Natural killer cell (primary cell): ENCODE results near the gene PKHD1. TPM values are rescaled to one million over a fixed set of nuclear protein-coding genes. Genes with fewer than 3 reads are reported as not detected.

Source experiments
- ATAC-seq, 3 donors: fragments of 150-1000 bp in 2 of 3; fragments of 200-7000 bp in 1 of 3; cut with Tn5 transposase; 1 replicate in 1 of 3; 2 replicates in 2 of 3; pipeline ENCODE4 v1.10.0; 2021; ENCODE audit warnings: mild to moderate bottlenecking in 2 of 3, moderate library complexity in 2 of 3
- DNase-seq, 2 donors: peaks; one replicate each; pipeline versions ENCODE4 v3.0.0 to v3.0.0-alpha.2; 2013 to 2021; ENCODE audit warnings: mixed read lengths in 1 of 2
- H3K27ac ChIP-seq: one replicate; pipeline ENCODE4 v1.5.1; 2013; ENCODE audit warnings: mild to moderate bottlenecking, low read length
- H3K27me3 ChIP-seq: one replicate; pipeline ENCODE4 v1.6.1; 2013; ENCODE audit warnings: low read length; ENCODE audit not compliant: control insufficient read depth, insufficient read depth
- H3K36me3 ChIP-seq: one replicate; pipeline ENCODE4 v1.6.1; 2013; ENCODE audit warnings: low read length; ENCODE audit not compliant: control insufficient read depth, insufficient read depth
- H3K4me1 ChIP-seq: one replicate; pipeline ENCODE4 v1.6.1; 2013; ENCODE audit warnings: low read length; ENCODE audit not compliant: control insufficient read depth, insufficient read depth
- H3K4me3 ChIP-seq: one replicate; pipeline ENCODE4 v1.5.1; 2013; ENCODE audit warnings: low read length
- H3K9me3 ChIP-seq: one replicate; pipeline ENCODE4 v1.6.1; 2013; ENCODE audit warnings: low read length; ENCODE audit not compliant: control insufficient read depth, insufficient read depth
- H3K27ac Mint-ChIP-seq, 2 donors: one replicate each; pipeline ENCODE4 v1.8.0; 2022; ENCODE audit warnings: mild to moderate bottlenecking in 2 of 2, mixed read lengths in 2 of 2, moderate library complexity in 1 of 2
- H3K27me3 Mint-ChIP-seq, 2 donors: one replicate each; pipeline ENCODE4 v1.8.0; 2022; ENCODE audit warnings: low read depth in 2 of 2, mixed read lengths in 2 of 2
- H3K36me3 Mint-ChIP-seq: one replicate; pipeline ENCODE4 v1.8.0; 2022; ENCODE audit warnings: mixed read lengths
- H3K4me1 Mint-ChIP-seq, 2 donors: one replicate each; pipeline ENCODE4 v1.8.0; 2022; ENCODE audit warnings: mixed read lengths in 2 of 2
- H3K4me3 Mint-ChIP-seq: one replicate; pipeline ENCODE4 v1.8.0; 2022; ENCODE audit warnings: mild to moderate bottlenecking, moderate library complexity, mixed read lengths
- H3K9me3 Mint-ChIP-seq, 2 donors: one replicate each; pipeline ENCODE4 v1.8.0; 2022; ENCODE audit warnings: mixed read lengths in 2 of 2
- WGBS: methylation state at CpG from one replicate; pipeline ENCODE4 v1.1.7; 2013; ENCODE audit warnings: missing lambda C conversion rate; ENCODE audit not compliant: insufficient coverage; 5-methylcytosine and 5-hydroxymethylcytosine counted together
- intact Hi-C: fragments of 100-400 bp; cut with micrococcal nuclease; formaldehyde crosslinking; loops from one replicate; pipeline ENCODE4 v1.14.2; 2022
- total RNA-seq, 4 donors: library from RNA; stranded (reverse); fragments of 120-200 nt in 1 of 4; gene quantifications; one replicate each; pipeline versions ENCODE4 v1.2.3 to v1.2.4, GENCODE V29; 2013 to 2022
- TF ChIP-seq, protein P1 (sequence below): fragments of 200-600 bp; IDR thresholded peaks from one replicate; pipeline ENCODE4 v1.8.0; 2022; ENCODE audit warnings: antibody characterized with exemption

The PKHD1 gene
- total RNA-seq, 3 donors from 2014 or later (not counting 1 experiment from before 2014, with no cell fraction given) = not detected

GRCh38 chr6:51675922-51676275, 411.5 kb downstream of the PKHD1 start:
- Histone ChIP-seq H3K4me3 (no peak overlapping the region), H3K27me3 (no peaks in the 10 kb centered on the region), H3K4me1 (no peaks in the 10 kb centered on the region), H3K27ac (no peak overlapping the region), H3K9me3 (no peaks in the 10 kb centered on the region), H3K36me3 (no peaks in the 10 kb centered on the region)
- Mint-ChIP-seq H3K4me3 (no peak overlapping the region), H3K27me3 (no peaks in the 10 kb centered on the region), H3K36me3 (peaks cover 7% of the 10 kb centered on the region), H3K9me3 (peaks cover 3 to 14% of the 10 kb centered on the region in 2 donors), H3K4me1 (no peaks in the 10 kb centered on the region), H3K27ac (no peak overlapping the region)
- intact Hi-C loops = no loop called here
- ATAC-seq (no peak), DNase-seq (no peak)
- 67% methylated on average over 1 of the region's 4 CpGs for WGBS
- TF ChIP-seq, protein P1, sequence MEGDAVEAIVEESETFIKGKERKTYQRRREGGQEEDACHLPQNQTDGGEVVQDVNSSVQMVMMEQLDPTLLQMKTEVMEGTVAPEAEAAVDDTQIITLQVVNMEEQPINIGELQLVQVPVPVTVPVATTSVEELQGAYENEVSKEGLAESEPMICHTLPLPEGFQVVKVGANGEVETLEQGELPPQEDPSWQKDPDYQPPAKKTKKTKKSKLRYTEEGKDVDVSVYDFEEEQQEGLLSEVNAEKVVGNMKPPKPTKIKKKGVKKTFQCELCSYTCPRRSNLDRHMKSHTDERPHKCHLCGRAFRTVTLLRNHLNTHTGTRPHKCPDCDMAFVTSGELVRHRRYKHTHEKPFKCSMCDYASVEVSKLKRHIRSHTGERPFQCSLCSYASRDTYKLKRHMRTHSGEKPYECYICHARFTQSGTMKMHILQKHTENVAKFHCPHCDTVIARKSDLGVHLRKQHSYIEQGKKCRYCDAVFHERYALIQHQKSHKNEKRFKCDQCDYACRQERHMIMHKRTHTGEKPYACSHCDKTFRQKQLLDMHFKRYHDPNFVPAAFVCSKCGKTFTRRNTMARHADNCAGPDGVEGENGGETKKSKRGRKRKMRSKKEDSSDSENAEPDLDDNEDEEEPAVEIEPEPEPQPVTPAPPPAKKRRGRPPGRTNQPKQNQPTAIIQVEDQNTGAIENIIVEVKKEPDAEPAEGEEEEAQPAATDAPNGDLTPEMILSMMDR = no peak

DNA sequence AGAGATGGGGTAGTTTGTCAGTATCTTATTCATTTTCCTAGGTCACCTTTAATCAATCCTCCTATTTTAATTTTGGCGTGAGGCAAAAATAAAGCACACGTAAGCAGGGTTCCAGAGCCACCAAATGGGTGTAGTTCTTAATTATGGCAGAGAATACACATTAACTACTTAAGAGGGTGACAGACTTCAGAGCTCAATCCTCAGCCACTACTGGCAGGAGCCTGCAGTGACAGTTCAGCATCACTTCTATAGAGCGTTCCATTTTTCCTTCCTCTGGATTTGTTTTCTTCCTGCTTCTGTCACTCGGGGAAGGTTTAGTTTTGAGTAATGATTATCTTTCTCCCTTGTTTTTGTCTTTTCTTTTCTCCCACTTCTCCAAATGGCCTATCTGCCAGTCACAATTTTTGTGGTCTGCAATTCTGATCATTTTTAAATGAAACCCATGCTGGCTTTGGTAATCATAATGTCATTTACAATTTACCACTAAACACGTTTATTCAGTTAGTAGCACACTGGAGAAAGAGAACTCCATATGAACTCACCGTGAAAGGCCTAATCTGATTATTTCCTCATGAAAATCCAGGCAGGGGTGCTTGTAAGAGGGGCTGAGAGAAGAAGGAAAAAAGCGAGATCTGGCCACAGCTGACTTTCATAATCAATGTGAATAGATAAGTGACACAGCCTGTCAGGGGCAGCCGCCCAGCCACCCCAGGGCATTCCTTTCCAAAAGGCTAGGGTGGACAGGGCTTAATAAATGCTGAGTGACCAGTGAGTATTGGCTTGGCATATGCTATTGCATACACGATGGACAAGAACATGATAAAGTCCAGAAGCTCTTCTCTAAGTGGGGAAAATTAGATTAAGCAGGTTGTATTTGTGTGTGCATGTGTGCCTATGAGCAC, 412.1 kb downstream of the PKHD1 start:
- no peak for DNase-seq
- WGBS = 77% methylated on average over 3 of the region's 9 CpGs
- Histone ChIP-seq H3K36me3 (no peaks in the 10 kb centered on the region), H3K9me3 (no peaks in the 10 kb centered on the region), H3K4me1 (no peaks in the 10 kb centered on the region), H3K4me3 (no peak overlapping the region), H3K27me3 (no peaks in the 10 kb centered on the region), H3K27ac (no peak overlapping the region)
- peaks cover 3 to 14% of the 10 kb centered on the region in 2 donors for H3K9me3 Mint-ChIP-seq
- no peaks in the 10 kb centered on the region for H3K27me3 Mint-ChIP-seq
- no peak for ATAC-seq
- H3K4me3 Mint-ChIP-seq = no peak overlapping the region
- no peaks in the 10 kb centered on the region for H3K4me1 Mint-ChIP-seq
- TF ChIP-seq, protein P1 = no peak
- intact Hi-C loops = no loop called here
- H3K36me3 Mint-ChIP-seq = peaks cover 7% of the 10 kb centered on the region
- H3K27ac Mint-ChIP-seq = no peak overlapping the region

GRCh38 chr6:51663525-51663924, 423.9 kb downstream of the PKHD1 start:
- H3K4me1 Mint-ChIP-seq = no peaks in the 10 kb centered on the region
- intact Hi-C loops = no loop called here
- no peaks in the 10 kb centered on the region for H3K36me3 Mint-ChIP-seq
- H3K4me3 Mint-ChIP-seq = no peak overlapping the region
- DNase-seq (no peak), ATAC-seq (no peak)
- Histone ChIP-seq H3K36me3 (no peaks in the 10 kb centered on the region), H3K9me3 (no peaks in the 10 kb centered on the region), H3K27me3 (no peaks in the 10 kb centered on the region), H3K27ac (no peak overlapping the region), H3K4me3 (no peak overlapping the region), H3K4me1 (no peaks in the 10 kb centered on the region)
- no peak overlapping the region for H3K27ac Mint-ChIP-seq
- peaks cover 9 to 12% of the 10 kb centered on the region in 2 donors for H3K9me3 Mint-ChIP-seq
- no peaks in the 10 kb centered on the region for H3K27me3 Mint-ChIP-seq
- TF ChIP-seq, protein P1 = no peak

GRCh38 chr6:51660767-51661166, 426.6 kb downstream of the PKHD1 start:
- ATAC-seq = no peak
- Mint-ChIP-seq H3K27me3 (no peaks in the 10 kb centered on the region), H3K9me3 (peaks cover 12% of the 10 kb centered on the region in 2 donors), H3K27ac (no peak overlapping the region), H3K36me3 (no peaks in the 10 kb centered on the region), H3K4me1 (no peaks in the 10 kb centered on the region), H3K4me3 (no peak overlapping the region)
- Histone ChIP-seq H3K27me3 (no peaks in the 10 kb centered on the region), H3K4me3 (no peak overlapping the region), H3K9me3 (no peaks in the 10 kb centered on the region), H3K36me3 (no peaks in the 10 kb centered on the region), H3K27ac (no peak overlapping the region), H3K4me1 (no peaks in the 10 kb centered on the region)
- intact Hi-C loops = no loop called here
- WGBS = 100% methylated on average over 1 of the region's 3 CpGs
- DNase-seq = no peak
- TF ChIP-seq, protein P1 = no peak
